ENCODE measurements around the gene PNMA1. TPM values are rescaled to one million over a fixed set of nuclear protein-coding genes. Genes with fewer than 3 reads are reported as not detected.

PNMA1 gene
- total RNA-seq, 1 donor from 2014 or later: 25.9 TPM

DNA sequence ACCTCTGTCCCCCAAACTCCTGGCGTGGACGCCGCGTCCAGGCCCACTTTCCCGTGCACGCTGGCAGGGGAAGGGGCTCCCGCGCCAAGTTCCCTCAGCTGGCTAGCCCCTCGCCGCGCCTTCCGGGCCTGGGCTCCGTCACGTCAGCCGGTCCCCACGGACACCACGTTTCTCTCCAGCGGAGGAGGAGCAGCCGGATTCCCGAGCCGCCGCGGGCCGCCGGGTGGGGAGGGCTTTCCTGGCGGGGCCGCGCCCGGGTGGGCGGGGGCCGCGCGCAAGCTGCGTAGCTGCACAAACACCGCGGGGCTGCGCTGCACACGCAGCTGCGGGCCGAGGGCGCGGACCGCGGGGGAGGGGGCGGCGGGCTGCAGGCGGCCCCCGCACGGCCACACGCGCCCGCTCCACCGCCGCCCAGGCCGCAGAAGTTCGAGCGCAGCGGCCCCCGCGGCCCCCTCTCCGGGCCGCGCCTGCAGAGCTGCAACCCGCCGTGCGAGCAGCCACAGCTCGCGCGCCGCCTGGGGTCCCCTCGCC lies 45.1 kb upstream of the PNMA1 start:
- TF ChIP-seq, protein P1, sequence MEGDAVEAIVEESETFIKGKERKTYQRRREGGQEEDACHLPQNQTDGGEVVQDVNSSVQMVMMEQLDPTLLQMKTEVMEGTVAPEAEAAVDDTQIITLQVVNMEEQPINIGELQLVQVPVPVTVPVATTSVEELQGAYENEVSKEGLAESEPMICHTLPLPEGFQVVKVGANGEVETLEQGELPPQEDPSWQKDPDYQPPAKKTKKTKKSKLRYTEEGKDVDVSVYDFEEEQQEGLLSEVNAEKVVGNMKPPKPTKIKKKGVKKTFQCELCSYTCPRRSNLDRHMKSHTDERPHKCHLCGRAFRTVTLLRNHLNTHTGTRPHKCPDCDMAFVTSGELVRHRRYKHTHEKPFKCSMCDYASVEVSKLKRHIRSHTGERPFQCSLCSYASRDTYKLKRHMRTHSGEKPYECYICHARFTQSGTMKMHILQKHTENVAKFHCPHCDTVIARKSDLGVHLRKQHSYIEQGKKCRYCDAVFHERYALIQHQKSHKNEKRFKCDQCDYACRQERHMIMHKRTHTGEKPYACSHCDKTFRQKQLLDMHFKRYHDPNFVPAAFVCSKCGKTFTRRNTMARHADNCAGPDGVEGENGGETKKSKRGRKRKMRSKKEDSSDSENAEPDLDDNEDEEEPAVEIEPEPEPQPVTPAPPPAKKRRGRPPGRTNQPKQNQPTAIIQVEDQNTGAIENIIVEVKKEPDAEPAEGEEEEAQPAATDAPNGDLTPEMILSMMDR (IDR thresholded peaks at IDR 0.05): no peak
- peak; percentile 81 for TF ChIP-seq EZH2 (IDR thresholded peaks at IDR 0.05)
- Histone ChIP-seq H3K27ac (no peak overlapping the region), H4K20me1 (ENCODE audit: low read depth) (peaks cover 21% of the 10 kb centered on the region), H3K9me3 (ENCODE audit: low read depth) (no peaks in the 10 kb centered on the region), H3F3A (ENCODE audit: low read depth) (peaks cover 11% of the 10 kb centered on the region), H3K4me2 (peak overlapping the region; percentile 87), H3K4me3 (peak overlapping the region; percentile 77), H3K27me3 (peaks cover 64% of the 10 kb centered on the region), H3K9ac (no peak overlapping the region), H3K79me2 (ENCODE audit: low read depth) (no peaks in the 10 kb centered on the region), H2AFZ (replicated peaks) (peak overlapping the region; percentile 91), H3K36me3 (no peaks in the 10 kb centered on the region), H3K4me1 (peaks cover 15% of the 10 kb centered on the region)
- no peak overlapping the region for H3K27ac Mint-ChIP-seq
- DNase-seq (ENCODE audit: low spot score): peak; percentile 68
- H3K4me1 Mint-ChIP-seq: peaks cover 68% of the 10 kb centered on the region
- no peaks in the 10 kb centered on the region for H3K36me3 Mint-ChIP-seq
- peak overlapping the region; percentile 84 for H3K4me3 Mint-ChIP-seq
- no peaks in the 10 kb centered on the region for H3K9me3 Mint-ChIP-seq
- H3K27me3 Mint-ChIP-seq (ENCODE audit: insufficient read depth, low read depth): peaks cover 9% of the 10 kb centered on the region

DNA sequence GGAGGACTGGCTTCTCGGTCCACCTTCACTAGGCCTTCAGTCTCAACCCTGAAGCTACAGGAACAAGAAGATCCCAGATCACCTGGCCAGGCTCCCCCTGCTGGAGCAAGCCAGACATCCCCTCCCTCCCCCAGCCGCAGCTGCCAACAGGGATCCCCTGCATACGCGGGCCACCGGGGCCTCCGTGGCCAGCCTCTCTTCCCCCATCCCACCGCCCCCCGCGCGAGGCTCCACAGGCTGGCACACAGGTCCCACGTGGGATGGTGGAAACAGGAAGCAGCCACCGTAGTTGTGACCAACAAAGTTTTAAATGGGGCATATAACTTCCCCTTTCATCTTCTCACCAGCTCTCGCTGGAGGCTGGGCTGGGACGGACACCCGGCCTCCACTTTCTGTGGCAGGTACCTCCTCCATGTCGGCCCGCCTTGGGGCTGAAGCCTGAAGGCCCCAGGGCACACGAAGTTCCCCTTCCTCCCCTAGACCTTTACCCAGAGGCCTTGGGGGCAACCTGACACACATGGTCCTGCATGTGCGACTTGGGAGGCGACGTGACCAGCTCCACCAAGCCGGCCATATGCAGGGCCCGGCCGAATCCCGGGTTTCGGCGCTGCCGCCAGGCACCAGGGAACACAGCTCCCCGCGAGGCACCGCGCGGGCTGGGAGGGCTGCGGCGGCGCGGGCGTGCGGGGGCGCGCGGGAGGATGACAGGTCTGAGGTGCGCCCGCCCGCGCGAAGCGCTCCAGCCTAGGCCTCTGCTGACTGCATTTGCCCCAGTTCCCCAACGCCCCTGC lies 44.4 kb upstream of the PNMA1 start:
- no peak overlapping the region for H3K27ac Mint-ChIP-seq
- peaks cover 73% of the 10 kb centered on the region for H3K4me1 Mint-ChIP-seq
- Histone ChIP-seq H3K36me3 (no peaks in the 10 kb centered on the region), H3K4me3 (peak overlapping the region; percentile 77), H3K9me3 (ENCODE audit: low read depth) (no peaks in the 10 kb centered on the region), H3K27me3 (peaks cover 58% of the 10 kb centered on the region), H3K9ac (no peak overlapping the region), H3K4me2 (peak overlapping the region; percentile 87), H3F3A (ENCODE audit: low read depth) (peaks cover 11% of the 10 kb centered on the region), H4K20me1 (ENCODE audit: low read depth) (peaks cover 21% of the 10 kb centered on the region), H3K79me2 (ENCODE audit: low read depth) (no peaks in the 10 kb centered on the region), H3K4me1 (peaks cover 15% of the 10 kb centered on the region), H3K27ac (no peak overlapping the region), H2AFZ (replicated peaks) (peak overlapping the region; percentile 78)
- DNase-seq (ENCODE audit: low spot score): peak; percentile 83
- H3K36me3 Mint-ChIP-seq: no peaks in the 10 kb centered on the region
- no peaks in the 10 kb centered on the region for H3K9me3 Mint-ChIP-seq
- peak overlapping the region; percentile 84 for H3K4me3 Mint-ChIP-seq
- H3K27me3 Mint-ChIP-seq (ENCODE audit: insufficient read depth, low read depth): peaks cover 9% of the 10 kb centered on the region
- TF ChIP-seq, protein P1 (IDR thresholded peaks at IDR 0.05): peak; percentile 79
- TF ChIP-seq EZH2 (IDR thresholded peaks at IDR 0.05) (peak; percentile 89), EZH2phosphoT487 (IDR thresholded peaks at IDR 0.05) (peak; percentile 54)

DNA sequence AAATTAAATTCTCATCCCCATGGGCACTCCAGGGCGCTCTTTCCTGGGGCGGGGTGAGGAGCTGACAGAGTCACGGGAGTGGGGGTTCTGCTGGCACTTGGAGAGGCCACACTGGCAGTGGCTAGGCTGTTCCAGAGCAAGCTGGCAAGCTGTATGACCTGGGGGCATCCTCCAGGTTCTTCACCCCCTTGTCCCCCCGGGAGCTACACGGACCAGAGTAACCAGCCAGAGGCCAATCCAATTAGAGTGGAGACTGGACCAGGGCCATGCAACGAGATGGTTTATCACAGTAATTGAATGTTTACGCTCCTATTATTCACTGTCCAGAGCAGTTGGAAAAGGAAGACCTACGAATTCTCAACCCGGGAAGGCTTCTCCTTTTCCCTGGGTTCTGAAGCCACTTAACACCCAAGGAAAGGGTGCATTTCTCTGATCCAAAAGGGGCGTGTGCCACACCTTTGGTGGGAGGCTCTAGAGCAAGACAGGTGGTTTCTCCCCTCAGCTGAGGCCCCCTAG lies 43.8 kb upstream of the PNMA1 start:
- H3K9me3 Mint-ChIP-seq: no peaks in the 10 kb centered on the region
- H3K36me3 Mint-ChIP-seq: no peaks in the 10 kb centered on the region
- Histone ChIP-seq H3K27me3 (peaks cover 51% of the 10 kb centered on the region), H3K4me2 (peak overlapping the region; percentile 87), H3K36me3 (no peaks in the 10 kb centered on the region), H3K79me2 (ENCODE audit: low read depth) (no peaks in the 10 kb centered on the region), H4K20me1 (ENCODE audit: low read depth) (peaks cover 21% of the 10 kb centered on the region), H3K9me3 (ENCODE audit: low read depth) (no peaks in the 10 kb centered on the region), H3K4me3 (peak overlapping the region; percentile 77), H3K4me1 (peaks cover 15% of the 10 kb centered on the region), H3K27ac (no peak overlapping the region), H3K9ac (no peak overlapping the region), H2AFZ (replicated peaks) (no peak overlapping the region), H3F3A (ENCODE audit: low read depth) (peaks cover 11% of the 10 kb centered on the region)
- H3K4me1 Mint-ChIP-seq: peaks cover 75% of the 10 kb centered on the region
- peak overlapping the region; percentile 84 for H3K4me3 Mint-ChIP-seq
- H3K27me3 Mint-ChIP-seq (ENCODE audit: insufficient read depth, low read depth): peaks cover 7% of the 10 kb centered on the region
- TF ChIP-seq, protein P1 (IDR thresholded peaks at IDR 0.05): no peak
- TF ChIP-seq EZH2 (IDR thresholded peaks at IDR 0.05) (no peak), EZH2phosphoT487 (IDR thresholded peaks at IDR 0.05) (no peak)
- no peak for DNase-seq (ENCODE audit: low spot score)
- no peak overlapping the region for H3K27ac Mint-ChIP-seq

Data from neural progenitor cell (in vitro differentiated cells).